Breast epithelium (tissue), 3 donors: ENCODE measurements around the gene MECR.

Source experiments
- POLR2A ChIP-seq: fragments of 450-650 bp; IDR thresholded peaks from one replicate; pipeline ENCODE4 v1.6.1; 2016; ENCODE audit warnings: antibody characterized with exemption, mild to moderate bottlenecking, moderate library complexity
- TF ChIP-seq, protein P1 (sequence below), 3 donors: fragments of 450-650 bp; IDR thresholded peaks; one replicate each; pipeline ENCODE4 v1.5.1; 2016 to 2017; ENCODE audit warnings: antibody characterized with exemption in 3 of 3, mild to moderate bottlenecking in 3 of 3, moderate library complexity in 3 of 3

DNA sequence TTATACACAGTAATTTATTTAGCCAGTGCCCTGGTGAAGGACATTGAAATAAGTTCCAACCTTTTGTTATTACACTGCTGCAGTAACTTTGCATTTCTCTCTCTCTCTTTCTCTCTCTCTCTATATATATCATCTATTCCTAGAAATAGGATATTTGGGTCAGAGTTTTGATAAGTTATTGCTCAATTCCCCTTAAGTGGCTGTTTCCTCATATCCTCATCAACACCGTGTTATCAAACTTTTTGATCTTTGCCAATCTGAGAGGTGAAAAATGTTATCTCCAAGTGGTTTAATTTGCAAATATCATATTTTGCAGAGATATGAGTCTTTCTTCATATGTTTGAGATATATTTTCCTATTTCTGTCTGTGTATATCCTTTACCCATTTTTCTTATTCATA is 47.4 kb downstream of the MECR start:
- TF ChIP-seq, protein P1, sequence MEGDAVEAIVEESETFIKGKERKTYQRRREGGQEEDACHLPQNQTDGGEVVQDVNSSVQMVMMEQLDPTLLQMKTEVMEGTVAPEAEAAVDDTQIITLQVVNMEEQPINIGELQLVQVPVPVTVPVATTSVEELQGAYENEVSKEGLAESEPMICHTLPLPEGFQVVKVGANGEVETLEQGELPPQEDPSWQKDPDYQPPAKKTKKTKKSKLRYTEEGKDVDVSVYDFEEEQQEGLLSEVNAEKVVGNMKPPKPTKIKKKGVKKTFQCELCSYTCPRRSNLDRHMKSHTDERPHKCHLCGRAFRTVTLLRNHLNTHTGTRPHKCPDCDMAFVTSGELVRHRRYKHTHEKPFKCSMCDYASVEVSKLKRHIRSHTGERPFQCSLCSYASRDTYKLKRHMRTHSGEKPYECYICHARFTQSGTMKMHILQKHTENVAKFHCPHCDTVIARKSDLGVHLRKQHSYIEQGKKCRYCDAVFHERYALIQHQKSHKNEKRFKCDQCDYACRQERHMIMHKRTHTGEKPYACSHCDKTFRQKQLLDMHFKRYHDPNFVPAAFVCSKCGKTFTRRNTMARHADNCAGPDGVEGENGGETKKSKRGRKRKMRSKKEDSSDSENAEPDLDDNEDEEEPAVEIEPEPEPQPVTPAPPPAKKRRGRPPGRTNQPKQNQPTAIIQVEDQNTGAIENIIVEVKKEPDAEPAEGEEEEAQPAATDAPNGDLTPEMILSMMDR (IDR thresholded peaks at IDR 0.05), result no peak
- TF ChIP-seq POLR2A, result no peak
